Right lung (tissue), 5 donors: Measurements from ENCODE around the gene DAB2IP. TPM values are rescaled to one million over a fixed set of nuclear protein-coding genes. Genes with fewer than 3 reads are reported as not detected.

Experiments used
- polyA plus RNA-seq, 5 donors: library from polyadenylated mRNA; unstranded; fragments of 120-200 nt; gene quantifications; one replicate each; pipeline versions ENCODE4 v1.2.1 to v1.2.3, GENCODE V29; 2013; ENCODE audit warnings: inconsistent platforms in 1 of 5, low replicate concordance in 1 of 5; ENCODE audit not compliant: insufficient read length in 5 of 5, insufficient read depth in 1 of 5

Gene DAB2IP
- polyA plus RNA-seq, 5 donors: 22.9 to 34.5 (median 28.3) TPM

Other genes starting within 250 kb of the DAB2IP start
- gene GGTA1, start 151.8 kb upstream of the DAB2IP start, polyA plus RNA-seq: 1 to 10 TPM; 6.8 to 9.5 (median 7.6) TPM